ENCODE data around the gene ERN1.

The ERN1 gene

GRCh38 chr17:64126918-64127317, 3.0 kb downstream of the ERN1 start:
- 0 out of 2 replicates have a peak, but pooled peaks cover 4% of the 10 kb centered on the region for H3F3A ChIP-seq (ENCODE audit: low read depth)
- no peak for TF ChIP-seq CTCF (conservative IDR thresholded peaks at IDR 0.05; ENCODE audit: low read length)
- no peak for TF ChIP-seq EZH2phosphoT487 (IDR thresholded peaks at IDR 0.05; ENCODE audit: borderline replicate concordance)
- H3K79me2 ChIP-seq (ENCODE audit: insufficient read depth, low read length) = peaks cover 21% of the 10 kb centered on the region
- no peak overlapping the region for H3K4me3 ChIP-seq (ENCODE audit: low read length, poor library complexity, severe bottlenecking)
- H3K9me3 ChIP-seq (ENCODE audit: insufficient read depth, low read depth, low read length) = no peaks in the 10 kb centered on the region
- H3K9me2 ChIP-seq (replicated peaks; ENCODE audit: low read depth, low read length) = no peaks in the 10 kb centered on the region
- H2AFZ ChIP-seq (ENCODE audit: low read length) = no peak overlapping the region
- H3K27me3 ChIP-seq (ENCODE audit: insufficient read depth, low read length, poor library complexity, severe bottlenecking) = no peaks in the 10 kb centered on the region
- H3K4me2 ChIP-seq (ENCODE audit: low read depth, low read length, poor library complexity, severe bottlenecking) = peak overlapping the region; percentile 13
- peaks cover 23% of the 10 kb centered on the region for H3K4me1 ChIP-seq (ENCODE audit: insufficient read depth, low read length, poor library complexity, severe bottlenecking)
- peaks cover 3% of the 10 kb centered on the region for H4K20me1 ChIP-seq (ENCODE audit: insufficient read depth, low read length, poor library complexity, severe bottlenecking)
- H3K36me3 ChIP-seq (ENCODE audit: insufficient read depth, low read length) = no peaks in the 10 kb centered on the region
- H3K9ac ChIP-seq (ENCODE audit: low read depth, low read length, poor library complexity, severe bottlenecking) = no peak overlapping the region

- Histone ChIP-seq H3K4me1 (ENCODE audit: insufficient read depth, low read length, poor library complexity, severe bottlenecking) (peaks cover 26% of the 10 kb centered on the region), H3K27me3 (ENCODE audit: insufficient read depth, low read length, poor library complexity, severe bottlenecking) (no peaks in the 10 kb centered on the region), H3K36me3 (ENCODE audit: insufficient read depth, low read length) (no peaks in the 10 kb centered on the region), H3K9me3 (ENCODE audit: insufficient read depth, low read depth, low read length) (no peaks in the 10 kb centered on the region), H3K4me3 (ENCODE audit: low read length, poor library complexity, severe bottlenecking) (no peak overlapping the region), H3F3A (ENCODE audit: low read depth) (0 out of 2 replicates have a peak, but pooled peaks cover 4% of the 10 kb centered on the region), H2AFZ (ENCODE audit: low read length) (no peak overlapping the region), H3K9ac (ENCODE audit: low read depth, low read length, poor library complexity, severe bottlenecking) (no peak overlapping the region), H4K20me1 (ENCODE audit: insufficient read depth, low read length, poor library complexity, severe bottlenecking) (peaks cover 3% of the 10 kb centered on the region), H3K9me2 (replicated peaks; ENCODE audit: low read depth, low read length) (no peaks in the 10 kb centered on the region), H3K79me2 (ENCODE audit: insufficient read depth, low read length) (peaks cover 21% of the 10 kb centered on the region), H3K4me2 (ENCODE audit: low read depth, low read length, poor library complexity, severe bottlenecking) (no peak overlapping the region)
- TF ChIP-seq CTCF (conservative IDR thresholded peaks at IDR 0.05; ENCODE audit: low read length) (no peak), EZH2phosphoT487 (IDR thresholded peaks at IDR 0.05; ENCODE audit: borderline replicate concordance) (no peak)
These were observed 4.0 kb downstream of the ERN1 start for GRCh38 chr17:64125937-64126336.

GRCh38 chr17:64124609-64125008, 5.3 kb downstream of the ERN1 start:
- Histone ChIP-seq H3K4me1 (ENCODE audit: insufficient read depth, low read length, poor library complexity, severe bottlenecking) (peaks cover 35% of the 10 kb centered on the region), H3K9me3 (ENCODE audit: insufficient read depth, low read depth, low read length) (no peaks in the 10 kb centered on the region), H3K9me2 (replicated peaks; ENCODE audit: low read depth, low read length) (no peaks in the 10 kb centered on the region), H3K9ac (ENCODE audit: low read depth, low read length, poor library complexity, severe bottlenecking) (no peak overlapping the region), H3K4me3 (ENCODE audit: low read length, poor library complexity, severe bottlenecking) (no peak overlapping the region), H3K79me2 (ENCODE audit: insufficient read depth, low read length) (peaks cover 21% of the 10 kb centered on the region), H3K36me3 (ENCODE audit: insufficient read depth, low read length) (no peaks in the 10 kb centered on the region), H4K20me1 (ENCODE audit: insufficient read depth, low read length, poor library complexity, severe bottlenecking) (peaks cover 3% of the 10 kb centered on the region), H3K4me2 (ENCODE audit: low read depth, low read length, poor library complexity, severe bottlenecking) (no peak overlapping the region), H3F3A (ENCODE audit: low read depth) (0 out of 2 replicates have a peak, but pooled peaks cover 4% of the 10 kb centered on the region), H2AFZ (ENCODE audit: low read length) (no peak overlapping the region), H3K27me3 (ENCODE audit: insufficient read depth, low read length, poor library complexity, severe bottlenecking) (no peaks in the 10 kb centered on the region)
- no peak for TF ChIP-seq CTCF (conservative IDR thresholded peaks at IDR 0.05; ENCODE audit: low read length)
- no peak for TF ChIP-seq EZH2phosphoT487 (IDR thresholded peaks at IDR 0.05; ENCODE audit: borderline replicate concordance)
